ENCODE results near the gene TRIO. TPM values are rescaled to one million over a fixed set of nuclear protein-coding genes. Genes with fewer than 3 reads are reported as not detected.

The TRIO gene
- polyA plus RNA-seq, 12 donors: 152 to 272 (median 172) TPM; not detected in 1

DNA sequence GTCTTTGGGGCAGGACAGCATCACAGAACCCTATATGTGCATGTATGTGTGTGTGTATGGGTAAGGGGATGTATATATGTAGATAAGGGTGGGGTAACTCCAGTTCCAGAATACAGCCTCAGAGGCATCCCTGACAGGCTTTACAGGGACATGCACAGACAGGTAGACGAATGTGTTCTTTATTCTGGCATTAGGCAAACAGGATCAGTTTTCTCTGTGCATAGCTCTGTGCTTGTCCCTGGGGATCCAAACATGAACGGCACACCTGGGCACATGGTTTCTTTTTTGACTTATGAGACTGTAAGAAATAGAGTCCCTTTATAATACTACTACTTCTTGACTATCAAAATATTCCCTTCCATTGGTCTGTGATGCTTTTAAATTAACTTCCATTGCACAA lies 120.6 kb downstream of the TRIO start:
- DNase-seq: no peak

DNA sequence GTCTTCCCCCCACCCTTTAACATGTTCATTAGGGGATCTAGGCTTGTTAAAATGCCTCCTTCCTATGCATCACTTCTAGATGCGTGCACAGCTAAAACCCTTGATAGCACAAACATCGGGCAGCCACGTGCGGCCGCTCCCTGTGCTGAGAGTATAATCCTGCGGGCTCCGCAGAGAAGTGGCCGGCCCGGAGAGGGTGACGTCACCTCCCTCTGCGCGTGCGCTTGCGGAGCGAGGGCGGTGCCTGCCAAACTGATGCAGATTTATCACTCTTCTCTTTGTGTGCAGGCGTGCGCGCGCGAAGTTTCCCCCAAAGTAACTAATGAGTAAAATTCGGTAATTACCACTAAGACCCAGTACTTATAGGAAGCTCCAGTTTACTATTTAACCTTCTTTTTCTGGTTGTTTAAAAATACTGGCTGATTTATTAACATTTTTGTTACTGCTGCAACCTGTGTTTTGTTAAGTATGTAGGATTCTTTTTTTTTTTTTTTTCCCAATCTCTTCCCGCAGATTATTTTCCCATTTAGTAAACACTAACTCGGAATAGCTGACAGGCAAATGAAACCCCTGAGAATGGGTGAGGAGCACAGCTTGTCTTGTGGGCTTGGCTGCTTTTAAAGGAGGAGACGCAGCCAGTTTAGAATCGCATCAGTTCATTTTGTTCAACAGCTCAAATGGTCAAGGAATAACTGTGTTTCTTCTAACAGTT lies 121.6 kb downstream of the TRIO start:
- DNase-seq: peak; percentile 92

GRCh38 chr5:14265570-14265969 lies 122.4 kb downstream of the TRIO start:
- DNase-seq: no peak

- DNase-seq: no peak
These were observed 123.0 kb downstream of the TRIO start for GRCh38 chr5:14266171-14266570.

- DNase-seq: no peak
These were observed 123.5 kb downstream of the TRIO start for GRCh38 chr5:14266686-14267085.

- no peak for DNase-seq
These were observed 124.2 kb downstream of the TRIO start for GRCh38 chr5:14267166-14267838.

- no peak for DNase-seq
These were observed 125.0 kb downstream of the TRIO start for GRCh38 chr5:14267991-14268708.

- DNase-seq: no peak
These were observed 125.6 kb downstream of the TRIO start for GRCh38 chr5:14268738-14269137.

DNA sequence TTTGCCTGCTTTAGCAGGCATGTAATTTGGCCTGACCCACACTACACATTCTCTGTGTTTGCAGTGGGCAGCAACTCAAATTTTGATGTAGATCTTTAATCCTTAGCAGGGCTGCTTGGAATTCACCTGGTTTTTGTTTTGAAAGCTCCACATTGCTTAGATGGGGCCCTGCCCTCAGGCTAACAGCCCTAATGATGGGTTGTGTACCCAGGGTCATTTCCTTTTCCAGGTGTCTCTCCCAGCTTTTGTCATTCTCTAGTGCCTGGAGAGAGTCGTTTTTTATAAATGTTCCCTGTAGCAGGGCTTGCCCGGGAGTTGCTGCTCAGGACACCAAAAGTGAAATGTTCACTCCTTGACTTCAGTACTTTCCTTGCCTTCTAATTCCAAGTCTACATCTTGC lies 126.3 kb downstream of the TRIO start:
- DNase-seq: no peak

DNA sequence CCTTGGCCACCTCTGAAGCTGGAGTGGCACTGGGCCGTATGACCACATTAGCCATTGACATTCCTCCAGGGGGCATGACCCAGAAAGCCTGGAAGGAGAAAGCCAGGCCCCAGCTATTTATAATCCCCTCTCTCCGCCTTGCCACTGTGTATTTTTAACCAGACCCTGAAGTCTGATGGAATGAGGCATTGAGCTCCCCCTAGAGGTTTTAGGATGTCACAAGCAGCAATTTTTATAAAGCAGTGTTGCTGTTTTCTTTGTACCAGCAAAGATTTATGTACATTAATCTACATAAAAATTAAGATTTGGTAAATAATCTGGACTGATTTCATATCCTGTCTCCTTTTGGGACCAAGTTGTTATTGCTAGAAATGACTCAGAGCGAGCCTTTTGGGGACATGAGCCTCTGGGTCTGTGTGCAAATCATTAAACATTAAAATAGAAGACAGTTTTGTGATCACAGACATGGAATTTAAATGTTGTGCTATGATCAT lies 127.1 kb downstream of the TRIO start:
- DNase-seq: peak; percentile 55

DNA sequence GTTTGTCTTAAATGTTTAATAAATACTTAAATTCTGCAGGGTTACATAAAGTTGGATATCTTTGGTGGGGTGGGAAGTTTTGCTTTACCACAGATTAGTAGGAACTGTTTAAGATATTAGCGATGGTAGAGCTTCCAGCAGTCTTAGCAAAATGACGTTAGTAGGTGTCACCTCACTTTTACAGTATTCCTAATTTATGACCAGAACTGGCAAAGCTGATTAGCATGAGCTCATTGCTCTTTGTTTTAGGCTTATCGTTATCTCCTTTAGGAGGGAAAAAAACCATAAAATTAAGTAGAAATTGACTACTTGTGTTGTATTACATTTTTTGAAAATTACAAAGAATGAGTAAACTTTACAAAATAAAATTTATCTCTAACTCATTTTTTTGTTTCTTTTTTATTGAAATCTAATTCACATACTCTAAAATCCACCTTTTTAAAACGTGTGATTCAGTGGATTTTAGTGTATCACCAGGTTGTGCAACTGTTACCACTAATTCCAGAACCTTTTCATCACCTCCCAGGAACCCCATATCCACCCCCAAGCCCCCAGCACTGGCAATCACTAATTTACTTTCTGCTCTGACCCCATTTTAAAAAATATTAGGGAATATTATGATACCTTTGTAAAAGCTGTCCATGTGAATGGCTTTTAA lies 129.5 kb downstream of the TRIO start:
- no peak for DNase-seq

- DNase-seq: no peak
These were observed 130.1 kb downstream of the TRIO start for GRCh38 chr5:14273207-14273767.

DNA sequence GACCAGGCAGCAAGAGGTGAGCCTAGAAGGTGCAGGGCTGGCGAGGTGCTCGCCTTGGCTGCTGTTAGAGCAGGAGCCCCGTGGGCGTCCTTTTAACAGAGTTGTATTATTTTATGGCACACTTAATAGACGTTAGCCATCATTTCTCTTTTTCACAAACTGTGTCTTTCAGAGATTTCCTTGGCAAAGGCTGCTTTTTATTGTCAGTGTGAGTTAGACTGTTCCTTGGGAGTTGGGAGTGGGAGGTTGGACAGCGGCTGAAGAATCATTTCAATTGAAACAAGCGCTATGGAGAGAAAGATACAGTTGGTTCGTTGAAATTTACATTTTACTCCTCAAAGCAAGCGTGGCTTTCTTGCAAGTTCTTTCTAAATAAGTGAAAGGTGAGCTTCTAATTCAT lies 133.2 kb downstream of the TRIO start:
- no peak for DNase-seq

- no peak for DNase-seq
These were observed 134.5 kb downstream of the TRIO start for GRCh38 chr5:14277385-14278320.

GRCh38 chr5:14280294-14280854 lies 137.2 kb downstream of the TRIO start:
- DNase-seq: no peak

DNA sequence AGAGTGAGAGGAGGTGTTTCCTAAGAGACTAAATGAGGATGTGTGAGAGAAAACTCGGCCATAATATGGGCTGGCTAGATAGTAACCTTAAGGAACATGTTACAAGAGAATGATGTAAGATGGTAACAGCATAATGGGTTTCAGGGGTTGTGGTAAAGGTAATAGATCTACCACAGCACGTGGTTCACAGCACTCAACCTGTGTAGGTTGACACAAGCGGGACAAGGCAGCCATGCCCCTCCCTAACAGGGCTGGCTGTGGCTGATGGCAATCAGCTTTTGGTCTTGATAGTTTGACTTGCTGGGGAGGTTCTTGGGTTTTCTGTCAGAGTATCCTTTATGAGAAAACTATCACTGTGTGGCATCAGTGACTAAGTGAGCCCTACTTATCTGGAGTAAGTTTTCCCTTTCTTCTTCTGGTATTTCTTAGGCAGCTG lies 138.6 kb downstream of the TRIO start:
- no peak for DNase-seq

GRCh38 chr5:14283139-14283538 lies 140.0 kb downstream of the TRIO start:
- DNase-seq: no peak

GRCh38 chr5:14284392-14285148 lies 141.4 kb downstream of the TRIO start:
- no peak for DNase-seq

GRCh38 chr5:14286007-14286406 lies 142.9 kb downstream of the TRIO start:
- DNase-seq: no peak
